Epithelial cell of esophagus (primary cell): ENCODE results near the gene CIB2.

Experiments used
- DNase-seq: peaks from one replicate; pipeline ENCODE4 v3.0.0; 2010; ENCODE audit warnings: low read depth
- H3K4me3 ChIP-seq: 2 replicates; pipeline ENCODE4 v1.5.1; 2011; ENCODE audit warnings: mild to moderate bottlenecking, low read length, control low read depth
- TF ChIP-seq, protein P1 (sequence below): IDR thresholded peaks from 2 replicates; pipeline ENCODE4 v1.5.1; 2011; ENCODE audit warnings: low read depth, mild to moderate bottlenecking, low read length, control low read depth, inconsistent platforms; ENCODE audit not compliant: insufficient read depth; ENCODE audit errors: missing control alignments

Gene CIB2

DNA sequence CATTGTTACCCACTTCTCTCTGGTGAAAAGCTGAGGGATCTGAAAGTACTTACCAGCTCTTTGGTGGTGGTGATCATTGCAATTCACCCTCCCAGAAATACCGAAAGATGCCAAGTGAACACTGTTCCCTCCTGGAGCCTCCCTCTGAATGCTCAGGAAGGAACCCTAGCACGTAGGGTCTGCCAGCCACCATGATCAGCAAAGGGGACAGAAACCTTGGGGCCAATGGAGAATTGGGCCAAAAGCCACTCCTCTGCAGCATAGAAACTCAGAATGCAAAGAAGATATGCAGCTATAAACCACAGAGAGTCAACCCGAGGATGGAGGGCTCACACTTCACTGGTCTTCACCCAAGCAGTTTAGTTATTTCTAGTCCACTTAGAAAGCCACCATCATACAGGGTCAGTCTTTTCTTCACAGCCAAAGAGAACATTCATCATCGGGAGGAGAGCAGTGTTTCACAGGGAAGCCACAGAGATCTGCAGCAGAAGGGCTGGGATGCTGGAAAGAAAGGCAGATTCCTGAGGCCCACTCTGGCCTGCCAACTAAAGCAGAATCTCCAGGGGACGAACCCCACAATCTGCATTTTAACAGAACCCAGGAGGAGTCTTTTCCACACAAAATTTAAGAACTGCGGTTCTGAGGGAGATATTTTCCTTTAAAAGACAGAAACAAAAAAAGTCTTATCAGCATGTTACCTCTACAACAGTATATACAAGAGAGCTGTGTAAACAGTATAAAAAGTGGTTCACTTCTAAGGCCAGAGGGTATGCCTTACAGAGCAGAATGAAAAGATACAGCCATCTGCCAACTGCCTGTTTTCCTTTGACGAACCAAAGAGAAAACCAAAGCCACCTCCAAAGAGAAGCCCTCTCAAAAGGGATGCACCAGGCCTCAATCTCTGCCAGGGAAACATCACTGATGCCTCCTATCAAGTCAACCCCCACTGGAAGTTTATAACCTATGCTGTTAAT, 65.0 kb downstream of the CIB2 start:
- H3K4me3 ChIP-seq: no peak overlapping the region
- no peak for DNase-seq
- TF ChIP-seq, protein P1, sequence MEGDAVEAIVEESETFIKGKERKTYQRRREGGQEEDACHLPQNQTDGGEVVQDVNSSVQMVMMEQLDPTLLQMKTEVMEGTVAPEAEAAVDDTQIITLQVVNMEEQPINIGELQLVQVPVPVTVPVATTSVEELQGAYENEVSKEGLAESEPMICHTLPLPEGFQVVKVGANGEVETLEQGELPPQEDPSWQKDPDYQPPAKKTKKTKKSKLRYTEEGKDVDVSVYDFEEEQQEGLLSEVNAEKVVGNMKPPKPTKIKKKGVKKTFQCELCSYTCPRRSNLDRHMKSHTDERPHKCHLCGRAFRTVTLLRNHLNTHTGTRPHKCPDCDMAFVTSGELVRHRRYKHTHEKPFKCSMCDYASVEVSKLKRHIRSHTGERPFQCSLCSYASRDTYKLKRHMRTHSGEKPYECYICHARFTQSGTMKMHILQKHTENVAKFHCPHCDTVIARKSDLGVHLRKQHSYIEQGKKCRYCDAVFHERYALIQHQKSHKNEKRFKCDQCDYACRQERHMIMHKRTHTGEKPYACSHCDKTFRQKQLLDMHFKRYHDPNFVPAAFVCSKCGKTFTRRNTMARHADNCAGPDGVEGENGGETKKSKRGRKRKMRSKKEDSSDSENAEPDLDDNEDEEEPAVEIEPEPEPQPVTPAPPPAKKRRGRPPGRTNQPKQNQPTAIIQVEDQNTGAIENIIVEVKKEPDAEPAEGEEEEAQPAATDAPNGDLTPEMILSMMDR: no peak

DNA sequence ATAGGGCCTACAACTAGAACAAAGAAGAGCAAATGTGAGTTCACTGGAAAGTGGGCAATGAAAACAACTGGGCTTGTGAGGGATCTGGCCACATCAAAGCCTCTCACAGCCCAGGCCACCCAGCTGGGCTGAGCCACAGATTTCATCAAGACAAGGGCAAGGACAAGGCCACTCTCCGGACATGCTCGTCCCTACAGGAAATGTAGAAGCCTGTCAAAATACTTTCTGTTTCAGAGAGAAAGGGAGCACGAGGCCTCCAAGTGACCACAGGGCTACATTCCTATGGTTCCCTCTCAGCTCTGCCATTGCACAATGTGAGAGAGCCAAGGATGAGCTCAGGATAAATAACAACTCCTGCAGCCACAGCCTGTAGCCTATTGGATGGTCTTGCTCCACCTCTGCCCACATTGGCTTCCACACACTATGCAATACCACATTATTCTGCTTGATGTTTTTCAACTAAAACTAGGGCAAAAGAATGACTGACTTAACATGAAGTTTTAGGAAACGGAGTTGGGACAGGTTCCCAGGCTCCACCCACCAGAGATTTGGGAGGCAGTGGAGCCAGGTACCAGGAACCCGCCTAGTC, 65.9 kb downstream of the CIB2 start:
- H3K4me3 ChIP-seq: no peak overlapping the region
- TF ChIP-seq, protein P1: no peak
- peak; percentile 90 for DNase-seq

DNA sequence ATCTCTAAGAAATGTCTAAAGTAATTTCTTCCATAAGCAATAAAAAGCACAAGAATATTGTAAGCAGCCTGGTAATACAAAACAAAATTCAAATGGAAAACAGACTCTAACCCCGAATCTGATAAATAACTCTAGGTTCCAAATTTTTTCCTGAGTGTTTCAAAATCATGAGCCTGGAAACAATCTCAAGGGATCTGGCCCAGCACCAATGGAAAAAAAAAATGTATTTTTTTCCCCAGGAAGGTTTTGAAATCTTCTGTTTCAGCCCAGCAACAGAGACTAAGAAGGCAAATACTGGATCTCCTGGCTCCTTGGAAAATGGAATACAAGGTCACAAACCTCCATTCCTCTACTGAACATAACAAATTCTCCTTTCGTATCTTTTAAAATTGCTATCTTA, 66.7 kb downstream of the CIB2 start:
- TF ChIP-seq, protein P1: no peak
- no peak overlapping the region for H3K4me3 ChIP-seq
- no peak for DNase-seq

DNA sequence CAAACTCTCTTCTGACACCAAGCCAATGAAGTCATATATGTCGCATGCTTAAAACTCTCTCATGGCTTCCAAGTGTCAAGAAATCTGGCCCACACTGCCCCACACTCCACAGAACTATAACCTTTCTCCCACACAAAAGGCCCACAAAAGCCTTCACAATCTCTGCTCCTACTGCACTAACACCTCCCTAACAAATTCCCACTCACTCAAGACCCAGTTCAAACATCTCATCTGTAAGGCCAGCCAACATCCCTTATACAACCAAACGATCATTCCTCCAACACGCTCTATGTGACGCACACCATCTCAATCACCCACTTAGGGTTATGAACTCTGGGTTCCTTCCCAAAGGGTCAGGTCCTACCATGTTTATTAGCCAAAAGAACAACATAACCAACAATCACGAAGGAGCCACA, 67.3 kb downstream of the CIB2 start:
- no peak overlapping the region for H3K4me3 ChIP-seq
- DNase-seq: no peak
- TF ChIP-seq, protein P1: no peak

DNA sequence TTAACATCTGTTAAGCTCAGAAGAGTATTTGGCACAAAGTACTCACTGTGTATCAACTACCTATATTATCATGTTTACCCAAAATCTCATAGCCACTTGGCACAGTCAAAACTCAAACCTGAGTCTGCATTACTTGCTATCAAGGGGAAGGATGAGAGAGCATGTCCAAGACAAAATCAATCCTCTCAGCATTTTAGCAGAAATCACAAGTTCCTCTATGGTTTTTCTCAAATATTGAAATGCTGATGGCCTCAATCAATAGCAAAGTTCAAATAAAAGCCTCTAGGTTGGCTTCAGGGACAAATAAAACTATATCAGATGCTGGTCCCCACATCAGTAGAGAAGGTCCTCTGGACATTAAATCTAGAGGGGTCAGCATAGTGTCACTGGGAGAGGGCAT, 68.0 kb downstream of the CIB2 start:
- no peak overlapping the region for H3K4me3 ChIP-seq
- DNase-seq: no peak
- TF ChIP-seq, protein P1: no peak

DNA sequence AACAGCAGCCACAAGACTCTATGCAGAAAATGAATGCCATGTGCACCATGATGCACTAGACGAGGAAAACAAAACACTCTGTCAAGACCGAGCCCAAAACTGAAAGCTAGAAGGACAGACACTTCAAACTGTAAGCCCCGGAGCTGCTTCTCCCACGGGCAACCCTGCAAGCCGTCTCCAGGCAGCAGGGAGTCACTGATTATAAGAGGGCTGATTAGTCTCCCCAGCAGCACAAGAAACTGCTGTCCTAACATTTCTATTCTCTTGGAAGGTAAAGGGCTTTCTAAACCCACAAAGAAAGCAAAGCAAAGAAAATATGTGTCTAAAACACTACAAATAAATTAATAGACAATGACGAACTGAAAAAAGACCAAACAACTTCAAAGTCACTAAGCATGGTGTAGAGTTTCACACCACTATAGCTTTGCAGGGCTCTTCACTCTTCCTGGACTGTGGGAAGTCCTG, 69.2 kb downstream of the CIB2 start:
- TF ChIP-seq, protein P1: no peak
- peak; percentile 24 for DNase-seq
- H3K4me3 ChIP-seq: no peak overlapping the region
